OCI-LY7 (cell line): ENCODE measurements around the gene USF2.
"Not testable (repeated sequence)": the region's sequence is repeated elsewhere in the genome, so short reads cannot be mapped to it uniquely, and the experiment has no call there.

Experiments
- CTCF ChIP-seq: fragments of 200-600 bp; sonication (generic); conservative IDR thresholded peaks from 2 replicates; pipeline ENCODE4 v1.5.1; 2014; ENCODE audit warnings: mild to moderate bottlenecking, antibody characterized with exemption, low read length, moderate library complexity, mixed read lengths
- EZH2phosphoT487 ChIP-seq: fragments of 200-600 bp; sonication (generic); IDR thresholded peaks from 2 replicates; pipeline ENCODE4 v1.6.1; 2018; ENCODE audit warnings: low read depth, borderline replicate concordance, mild to moderate bottlenecking, mixed run types, antibody characterized with exemption, low read length, moderate library complexity, mixed read lengths

GRCh38 chr19:35239597-35239996 is 29.2 kb upstream of the USF2 start:
- TF ChIP-seq CTCF, EZH2phosphoT487: not testable (repeated sequence)
